CD4-positive, alpha-beta memory T cell (primary cell): Measurements from ENCODE around the gene FBXO7. TPM values are rescaled to one million over a fixed set of nuclear protein-coding genes. Genes with fewer than 3 reads are reported as not detected.

Source experiments
- CTCF ChIA-PET: fragments of 350-600 bp; sonication (Branson Sonifier 250); formaldehyde crosslinking; loops from one replicate; lab custom pipeline; 2021; ENCODE audit warnings: inconsistent platforms; ENCODE audit not compliant: partially characterized antibody; lab: Charles Lee
- POLR2A ChIA-PET: fragments of 350-600 bp; sonication (Branson Sonifier 250); formaldehyde crosslinking; loops from one replicate; lab custom pipeline; 2021; ENCODE audit not compliant: partially characterized antibody; lab: Charles Lee
- DNase-seq, 5 donors: peaks; one replicate each; pipeline versions ENCODE4 v3.0.0 to v3.0.0-alpha.2; 2020 to 2022; ENCODE audit warnings: mixed read lengths in 1 of 5
- H3K27ac ChIP-seq: one replicate; pipeline ENCODE4 v1.7.0; 2013; ENCODE audit warnings: low read depth, low read length
- H3K27me3 ChIP-seq: 2 replicates; pipeline ENCODE4 v1.7.0; 2013; ENCODE audit warnings: mild to moderate bottlenecking, low read length, moderate library complexity; ENCODE audit not compliant: insufficient read depth
- H3K36me3 ChIP-seq: 2 replicates; pipeline ENCODE4 v1.7.0; 2013; ENCODE audit warnings: mild to moderate bottlenecking, low read length, moderate library complexity; ENCODE audit not compliant: insufficient read depth
- H3K4me1 ChIP-seq: 2 replicates; pipeline ENCODE4 v1.7.0; 2013; ENCODE audit warnings: mild to moderate bottlenecking, low read length, moderate library complexity; ENCODE audit not compliant: insufficient read depth
- H3K4me3 ChIP-seq, 2 donors: one replicate each; pipeline ENCODE4 v1.7.0; 2013; ENCODE audit warnings: low read length in 2 of 2, mild to moderate bottlenecking in 1 of 2
- H3K9me3 ChIP-seq, 2 donors: one replicate each; pipeline ENCODE4 v1.7.0; 2013; ENCODE audit warnings: low read length in 2 of 2, control low read depth in 1 of 2; ENCODE audit not compliant: control insufficient read depth in 1 of 2
- H3K27ac Mint-ChIP-seq, 7 donors: one replicate each; pipeline ENCODE4 v1.8.0; 2020 to 2021; ENCODE audit warnings: mixed read lengths in 7 of 7, mild to moderate bottlenecking in 6 of 7, inconsistent platforms in 3 of 7, moderate library complexity in 3 of 7
- H3K27me3 Mint-ChIP-seq, 2 donors: one replicate each; pipeline ENCODE4 v1.8.0; 2020 to 2021; ENCODE audit warnings: mixed read lengths in 2 of 2
- H3K36me3 Mint-ChIP-seq, 2 donors: one replicate each; pipeline ENCODE4 v1.8.0; 2020 to 2021; ENCODE audit warnings: mixed read lengths in 2 of 2, inconsistent platforms in 1 of 2, mild to moderate bottlenecking in 1 of 2
- H3K4me1 Mint-ChIP-seq, 4 donors: one replicate each; pipeline ENCODE4 v1.8.0; 2020 to 2021; ENCODE audit warnings: mixed read lengths in 4 of 4, mild to moderate bottlenecking in 1 of 4
- H3K4me3 Mint-ChIP-seq, 8 donors: one replicate each; pipeline ENCODE4 v1.8.0; 2020 to 2021; ENCODE audit warnings: mixed read lengths in 8 of 8, mild to moderate bottlenecking in 7 of 8, moderate library complexity in 6 of 8, inconsistent platforms in 3 of 8
- H3K9me3 Mint-ChIP-seq, 8 donors: one replicate each; pipeline ENCODE4 v1.8.0; 2020 to 2021; ENCODE audit warnings: mixed read lengths in 8 of 8, mild to moderate bottlenecking in 5 of 8, inconsistent platforms in 3 of 8, moderate library complexity in 1 of 8
- intact Hi-C: fragments of 100-400 bp; cut with micrococcal nuclease; formaldehyde crosslinking; loops from one replicate; pipeline ENCODE4 v1.15.1; 2023
- polyA plus RNA-seq, 2 donors: library from polyadenylated mRNA; unstranded; fragments of 300-500 nt; fragmentation: Illumina TruSeq; gene quantifications; one replicate each; pipeline ENCODE4 v1.2.3, GENCODE V29; 2021
- total RNA-seq, 2 experiments: library from RNA; stranded (reverse); gene quantifications; one replicate each; pipeline ENCODE4 v1.2.3, GENCODE V29; 2021

Gene FBXO7
- total and polyA plus RNA-seq, 4 experiments from 2014 or later, result 89.3 to 189 (median 120) TPM

DNA sequence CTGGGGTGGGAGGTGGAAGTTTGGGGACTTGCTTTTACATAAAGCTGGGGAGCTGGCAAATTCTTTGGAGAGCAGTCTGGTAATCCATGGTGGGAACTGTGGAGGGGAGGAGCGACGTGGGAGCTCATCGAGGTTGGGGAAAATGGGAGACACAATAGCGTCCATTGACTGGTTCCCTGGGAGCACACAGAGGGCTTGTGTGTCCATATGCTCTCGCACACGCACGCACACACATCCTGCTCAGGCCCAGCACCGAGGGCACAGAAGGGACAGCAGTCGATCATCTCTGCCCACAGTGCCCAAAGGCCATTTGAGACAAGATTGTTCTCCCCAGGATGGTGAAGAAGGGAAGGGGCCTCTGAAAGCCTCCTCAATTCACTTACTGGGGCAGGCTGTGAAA lies 53.7 kb downstream of the FBXO7 start:
- Mint-ChIP-seq H3K27ac (no peak overlapping the region), H3K4me1 (no peaks in the 10 kb centered on the region), H3K36me3 (no peaks in the 10 kb centered on the region), H3K27me3 (peaks cover 7 to 8% of the 10 kb centered on the region in 2 donors), H3K4me3 (no peak overlapping the region), H3K9me3 (peaks cover 0 to 1% (median 0%) of the 10 kb centered on the region in 8 donors)
- intact Hi-C loops, result no loop called here
- Histone ChIP-seq H3K4me1 (no peaks in the 10 kb centered on the region), H3K27me3 (no peaks in the 10 kb centered on the region), H3K4me3 (no peak overlapping the region), H3K9me3 (no peaks in the 10 kb centered on the region), H3K27ac (no peak overlapping the region), H3K36me3 (no peaks in the 10 kb centered on the region)
- CTCF ChIA-PET, result interaction anchor here (0.9 to 4.1 kb wide), 7 partner anchors 10 to 472 kb away, joined by 3 to 38 read pairs (median 5); no protein-coding TSS in a partner anchor
- POLR2A ChIA-PET, result no interaction called here
- DNase-seq, result no peak

DNA sequence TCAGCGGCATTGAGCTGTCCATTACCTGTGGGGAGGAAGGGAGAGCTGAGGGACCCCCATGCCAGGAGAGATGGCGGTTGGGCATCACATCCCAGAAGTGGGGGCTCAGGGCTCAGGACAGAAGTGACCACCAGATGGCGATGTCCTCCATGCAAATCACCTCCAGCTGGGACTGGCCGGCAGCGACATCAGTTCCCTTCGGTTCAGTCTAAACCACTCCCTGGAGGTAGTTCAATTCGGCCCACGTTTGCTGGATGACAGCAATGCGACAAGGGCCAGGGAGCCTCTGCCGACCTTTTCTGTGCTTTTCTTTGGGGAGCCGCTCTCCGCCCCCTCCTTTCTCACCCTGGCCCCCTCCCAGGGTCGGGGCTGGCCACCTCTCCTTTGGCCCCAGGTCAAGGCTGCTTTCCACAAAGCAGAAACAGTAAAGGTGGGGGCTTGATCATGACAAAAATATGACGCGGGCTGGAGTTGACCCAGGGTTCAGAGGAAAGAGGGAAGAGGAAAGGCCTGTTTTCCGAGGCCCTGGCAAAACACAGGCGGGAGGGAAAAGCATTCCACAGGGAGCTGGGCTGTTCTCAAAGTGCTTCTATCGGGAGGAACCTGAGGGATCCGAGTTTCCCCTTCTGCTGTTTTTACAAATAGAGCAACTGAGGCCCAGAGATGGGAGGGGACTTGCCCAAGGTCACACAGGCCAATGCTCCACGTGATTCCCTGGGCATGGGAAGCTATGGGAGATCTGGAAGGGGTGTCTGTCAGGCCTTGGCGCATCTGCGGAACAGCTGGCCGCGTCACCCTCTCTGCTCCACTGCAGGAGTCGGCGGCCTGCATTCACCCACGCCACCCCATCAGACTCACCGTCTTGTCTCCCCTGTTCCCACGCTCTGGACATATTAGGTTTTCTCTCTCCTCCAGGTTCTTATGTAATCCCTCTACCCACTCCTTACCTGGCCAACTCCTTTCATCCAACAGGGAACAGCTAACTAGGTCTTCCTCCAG lies 54.7 kb downstream of the FBXO7 start:
- Mint-ChIP-seq H3K27ac (no peak overlapping the region), H3K4me1 (no peaks in the 10 kb centered on the region), H3K36me3 (no peaks in the 10 kb centered on the region), H3K4me3 (no peak overlapping the region), H3K27me3 (peaks cover 7 to 8% of the 10 kb centered on the region in 2 donors), H3K9me3 (peaks cover 0 to 1% (median 0%) of the 10 kb centered on the region in 8 donors)
- no peak overlapping the region for H3K27ac ChIP-seq
- DNase-seq, result peak; percentile 34 to 50 (median 42)
- no peaks in the 10 kb centered on the region for H3K9me3 ChIP-seq
- CTCF ChIA-PET, result interaction anchor here (0.9 to 4.1 kb wide), 10 partner anchors 11 to 520 kb away, joined by 3 to 38 read pairs (median 4); no protein-coding TSS in a partner anchor
- no peaks in the 10 kb centered on the region for H3K27me3 ChIP-seq
- intact Hi-C loops, result loop anchor here (1.0 kb wide), 1 partner anchor 520 kb away; no protein-coding TSS in a partner anchor
- H3K4me1 ChIP-seq, result no peaks in the 10 kb centered on the region
- POLR2A ChIA-PET, result no interaction called here
- no peaks in the 10 kb centered on the region for H3K36me3 ChIP-seq
- no peak overlapping the region for H3K4me3 ChIP-seq

DNA sequence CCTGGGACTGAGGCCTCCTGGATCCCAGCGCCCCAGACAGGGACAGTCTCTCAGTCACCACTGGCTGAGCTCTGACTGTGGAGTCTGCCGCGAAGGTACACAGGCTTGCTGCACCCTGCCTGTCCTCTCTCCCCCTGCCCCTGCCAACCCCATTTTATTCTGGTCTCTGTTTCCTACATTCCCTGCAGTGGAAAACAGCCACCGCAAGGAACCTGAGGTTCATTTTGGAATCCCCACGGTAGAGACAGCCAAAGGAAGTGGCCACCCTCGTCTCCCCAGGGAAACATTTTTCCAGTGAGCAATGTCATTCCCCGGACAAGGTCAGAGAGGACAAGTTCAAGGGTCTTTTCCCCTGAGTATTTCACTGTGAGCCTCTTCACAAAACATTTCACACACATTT lies 56.6 kb downstream of the FBXO7 start:
- H3K36me3 ChIP-seq, result no peaks in the 10 kb centered on the region
- H3K27ac Mint-ChIP-seq, result no peak overlapping the region
- no peaks in the 10 kb centered on the region for H3K27me3 ChIP-seq
- intact Hi-C loops, result no loop called here
- H3K4me1 ChIP-seq, result no peaks in the 10 kb centered on the region
- H3K36me3 Mint-ChIP-seq, result no peaks in the 10 kb centered on the region
- H3K4me3 Mint-ChIP-seq, result no peak overlapping the region
- H3K9me3 ChIP-seq, result no peaks in the 10 kb centered on the region
- H3K4me1 Mint-ChIP-seq, result no peaks in the 10 kb centered on the region
- no peak for DNase-seq
- POLR2A ChIA-PET, result no interaction called here
- CTCF ChIA-PET, result interaction anchor here (0.6 to 4.1 kb wide), 4 partner anchors 12 to 306 kb away, joined by 3 to 19 read pairs (median 3); no protein-coding TSS in a partner anchor
- no peak overlapping the region for H3K4me3 ChIP-seq
- H3K9me3 Mint-ChIP-seq, result peaks cover 0 to 1% (median 0%) of the 10 kb centered on the region in 8 donors
- peaks cover 6 to 11% of the 10 kb centered on the region in 2 donors for H3K27me3 Mint-ChIP-seq
- no peak overlapping the region for H3K27ac ChIP-seq

DNA sequence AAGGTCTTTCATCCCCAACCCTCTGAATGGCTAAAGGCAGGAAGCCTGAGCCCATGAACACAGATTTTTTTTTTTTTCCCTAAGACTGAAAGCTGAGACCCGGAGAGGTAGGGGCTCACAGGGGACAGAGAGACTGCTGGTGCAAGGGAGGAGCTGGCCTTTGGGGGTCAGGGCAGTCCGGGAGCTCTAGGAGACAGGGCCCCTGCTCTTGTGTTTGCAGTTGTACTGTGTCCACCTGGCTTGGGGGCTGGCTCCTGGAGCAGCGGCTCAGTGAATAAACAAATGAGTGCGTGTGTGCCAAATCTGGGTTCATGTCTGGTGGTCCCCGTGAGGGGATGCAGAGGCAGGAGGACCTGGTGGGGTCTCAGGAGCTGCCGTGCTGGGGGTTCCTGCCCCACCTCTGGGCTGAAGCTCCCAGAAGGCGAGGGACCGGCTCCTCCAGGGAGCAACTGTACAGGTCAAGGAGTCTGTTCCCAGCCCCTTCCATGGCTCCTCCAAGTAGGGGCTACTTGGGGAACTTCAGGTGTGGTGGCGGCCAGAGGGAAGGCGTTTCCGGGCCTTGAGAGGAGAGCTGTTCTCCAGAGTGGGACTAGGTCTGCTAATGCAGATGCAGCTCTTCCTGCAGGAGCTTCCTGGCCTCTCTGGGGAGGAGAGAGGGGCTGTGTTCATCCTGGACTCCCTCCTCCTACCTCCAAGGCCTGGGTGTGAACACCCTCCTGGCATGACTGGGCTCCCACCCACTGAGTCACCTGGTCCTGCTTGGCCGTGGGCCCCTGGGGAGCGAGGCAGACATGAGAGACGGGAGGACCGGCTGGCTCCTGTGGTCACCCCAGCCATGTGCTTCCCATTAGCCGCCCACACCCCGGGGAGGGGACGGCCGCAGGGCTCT lies 57.6 kb downstream of the FBXO7 start:
- ChIA-PET POLR2A (no interaction called here), CTCF (interaction anchor here (0.6 to 4.1 kb wide), 5 partner anchors 13 to 305 kb away, joined by 3 to 19 read pairs (median 3); no protein-coding TSS in a partner anchor)
- Histone ChIP-seq H3K36me3 (no peaks in the 10 kb centered on the region), H3K4me1 (no peaks in the 10 kb centered on the region), H3K4me3 (no peak overlapping the region), H3K27me3 (no peaks in the 10 kb centered on the region), H3K9me3 (no peaks in the 10 kb centered on the region), H3K27ac (no peak overlapping the region)
- intact Hi-C loops, result no loop called here
- Mint-ChIP-seq H3K27ac (peak overlapping the region in 2 of 7 donors; percentile 46 to 47), H3K27me3 (peaks cover 6 to 11% of the 10 kb centered on the region in 2 donors), H3K36me3 (no peaks in the 10 kb centered on the region), H3K9me3 (peaks cover 0 to 1% (median 0%) of the 10 kb centered on the region in 8 donors), H3K4me1 (no peaks in the 10 kb centered on the region), H3K4me3 (no peak overlapping the region)
- DNase-seq, result no peak

DNA sequence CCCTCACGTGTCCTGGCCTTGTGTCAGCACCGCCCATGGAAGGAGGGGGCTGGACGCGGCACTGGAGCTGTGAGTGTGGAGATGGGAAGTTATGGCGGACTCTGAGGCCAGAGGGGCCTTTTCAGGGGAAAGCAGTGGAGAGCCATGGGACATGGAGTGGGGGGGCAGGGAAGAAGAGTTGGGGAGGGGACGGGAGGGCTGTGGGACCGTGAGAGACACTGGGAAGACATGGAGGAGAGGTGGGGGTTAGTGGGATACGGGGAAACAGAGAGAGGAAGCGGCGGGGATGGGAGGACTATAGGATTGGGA lies 58.2 kb downstream of the FBXO7 start:
- no peaks in the 10 kb centered on the region for H3K36me3 Mint-ChIP-seq
- H3K9me3 Mint-ChIP-seq, result peaks cover 0 to 1% (median 0%) of the 10 kb centered on the region in 8 donors
- H3K27ac ChIP-seq, result no peak overlapping the region
- DNase-seq, result no peak
- POLR2A ChIA-PET, result no interaction called here
- H3K27ac Mint-ChIP-seq, result no peak overlapping the region
- H3K4me3 Mint-ChIP-seq, result no peak overlapping the region
- CTCF ChIA-PET, result no interaction called here
- no peaks in the 10 kb centered on the region for H3K36me3 ChIP-seq
- H3K4me1 Mint-ChIP-seq, result no peaks in the 10 kb centered on the region
- no peaks in the 10 kb centered on the region for H3K27me3 ChIP-seq
- H3K9me3 ChIP-seq, result no peaks in the 10 kb centered on the region
- H3K27me3 Mint-ChIP-seq, result peaks cover 6 to 11% of the 10 kb centered on the region in 2 donors
- H3K4me1 ChIP-seq, result no peaks in the 10 kb centered on the region
- H3K4me3 ChIP-seq, result no peak overlapping the region
- intact Hi-C loops, result no loop called here

DNA sequence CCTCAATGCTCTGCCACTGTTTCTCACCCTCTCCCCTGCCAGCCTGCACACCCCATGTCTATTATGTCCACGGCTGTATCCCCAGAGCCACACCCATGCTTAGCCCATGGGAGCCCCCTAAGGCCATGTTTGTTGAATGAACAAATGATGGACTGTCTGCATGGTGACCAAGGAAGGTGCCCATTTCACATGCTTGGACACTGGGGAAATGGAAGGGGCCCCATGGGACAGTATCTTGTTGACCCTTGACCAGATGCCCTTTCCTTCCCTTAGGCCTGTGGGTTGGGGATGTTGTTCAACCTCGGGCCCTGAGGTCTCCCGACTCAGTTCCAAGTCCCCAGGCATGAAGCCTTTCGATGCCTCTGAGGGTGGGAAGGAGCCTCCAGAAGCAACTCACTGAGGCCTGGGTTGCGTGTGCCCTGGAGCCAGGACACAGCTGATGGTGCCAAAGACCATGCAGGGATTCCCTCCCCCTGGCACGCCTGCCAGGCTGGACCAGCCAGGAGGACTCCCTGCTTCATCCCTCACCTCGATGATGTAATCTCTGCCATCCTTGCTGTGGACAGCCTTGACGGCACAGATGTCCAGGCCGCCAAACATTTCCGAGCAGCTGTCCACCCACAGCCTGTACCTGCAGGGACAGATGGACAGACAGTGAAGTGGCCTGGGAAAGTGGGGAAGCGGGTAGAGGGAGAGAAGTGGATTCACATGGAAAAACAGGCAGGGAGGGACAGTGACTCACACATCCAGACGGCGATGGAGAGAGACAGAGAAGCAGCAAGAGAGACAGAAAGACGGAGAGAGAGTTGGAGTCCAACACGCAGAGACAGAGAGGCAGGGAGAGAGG lies 58.9 kb downstream of the FBXO7 start:
- intact Hi-C loops, result no loop called here
- H3K36me3 Mint-ChIP-seq, result no peaks in the 10 kb centered on the region
- H3K27ac ChIP-seq, result no peak overlapping the region

More for the DNA sequence above, 58.9 kb downstream of the FBXO7 start:
- Histone ChIP-seq H3K27me3 (no peaks in the 10 kb centered on the region), H3K4me1 (no peaks in the 10 kb centered on the region), H3K9me3 (no peaks in the 10 kb centered on the region), H3K36me3 (no peaks in the 10 kb centered on the region), H3K4me3 (no peak overlapping the region)
- Mint-ChIP-seq H3K4me3 (no peak overlapping the region), H3K9me3 (peaks cover 0 to 2% (median 0%) of the 10 kb centered on the region in 8 donors), H3K27me3 (peaks cover 7 to 8% of the 10 kb centered on the region in 2 donors), H3K27ac (no peak overlapping the region), H3K4me1 (no peaks in the 10 kb centered on the region)
- no peak for DNase-seq
- CTCF ChIA-PET, result no interaction called here
- POLR2A ChIA-PET, result no interaction called here
